WERI-Rb-1 (cell line): ENCODE measurements around the gene RALA.

Experiments used
- DNase-seq: peaks from one replicate; pipeline ENCODE4 v3.0.0-alpha.2; 2020
- H3K27ac ChIP-seq: fragments of 250-450 bp; sonication (Bioruptor Pico); 2 replicates; pipeline ENCODE4 v1.5.1; 2020; ENCODE audit warnings: mild to moderate bottlenecking, moderate library complexity
- H3K27me3 ChIP-seq: fragments of 250-450 bp; sonication (Bioruptor Pico); 2 replicates; pipeline ENCODE4 v1.5.1; 2021; ENCODE audit warnings: mild to moderate bottlenecking, low read depth, moderate library complexity; ENCODE audit not compliant: insufficient read depth, severe bottlenecking
- H3K36me3 ChIP-seq: fragments of 250-450 bp; sonication (Bioruptor Pico); 2 replicates; pipeline ENCODE4 v1.5.1; 2020; ENCODE audit warnings: mild to moderate bottlenecking, moderate library complexity
- H3K4me3 ChIP-seq: 2 replicates; pipeline ENCODE4 v1.5.1; 2011; ENCODE audit warnings: low read depth, mild to moderate bottlenecking, control low read depth, low read length
- H3K9me3 ChIP-seq: fragments of 250-450 bp; sonication (Bioruptor Pico); 2 replicates; pipeline ENCODE4 v1.5.1; 2021; ENCODE audit warnings: mild to moderate bottlenecking, moderate library complexity; ENCODE audit not compliant: severe bottlenecking
- CTCF ChIP-seq: IDR thresholded peaks from 2 replicates; pipeline ENCODE4 v1.5.1; 2011; ENCODE audit warnings: low read depth, mild to moderate bottlenecking, control low read depth, inconsistent platforms, low read length

Gene RALA

GRCh38 chr7:39583539-39583938, 39.8 kb upstream of the RALA start:
- no peaks in the 10 kb centered on the region; the same call in 1 of the 2 replicates for H3K36me3 ChIP-seq

GRCh38 chr7:39587393-39587792, 36.0 kb upstream of the RALA start:
- H3K27ac ChIP-seq, result no peak overlapping the region
- no peaks in the 10 kb centered on the region for H3K36me3 ChIP-seq
- DNase-seq, result no peak
- no peak for TF ChIP-seq CTCF
- H3K27me3 ChIP-seq, result no peaks in the 10 kb centered on the region
- no peak overlapping the region for H3K4me3 ChIP-seq
- no peaks in the 10 kb centered on the region for H3K9me3 ChIP-seq

More at GRCh38 chr7:39583539-39583938, 39.8 kb upstream of the RALA start:
- Histone ChIP-seq H3K27ac (no peak overlapping the region), H3K4me3 (no peak overlapping the region), H3K9me3 (no peaks in the 10 kb centered on the region), H3K27me3 (no peaks in the 10 kb centered on the region)
- no peak for TF ChIP-seq CTCF
- DNase-seq, result no peak

- no peak for DNase-seq
- H3K36me3 ChIP-seq, result no peaks in the 10 kb centered on the region
- no peaks in the 10 kb centered on the region for H3K27me3 ChIP-seq
- H3K27ac ChIP-seq, result no peak overlapping the region
- no peak overlapping the region for H3K4me3 ChIP-seq
- no peaks in the 10 kb centered on the region for H3K9me3 ChIP-seq
- TF ChIP-seq CTCF, result no peak
These were observed 35.0 kb upstream of the RALA start for GRCh38 chr7:39588416-39588815.

- Histone ChIP-seq H3K4me3 (no peak overlapping the region), H3K36me3 (no peaks in the 10 kb centered on the region), H3K27me3 (no peaks in the 10 kb centered on the region), H3K9me3 (no peaks in the 10 kb centered on the region), H3K27ac (no peak overlapping the region)
- DNase-seq, result no peak
- no peak for TF ChIP-seq CTCF
These were observed 33.9 kb upstream of the RALA start for GRCh38 chr7:39589323-39590111.

- no peak for TF ChIP-seq CTCF
- H3K36me3 ChIP-seq, result no peaks in the 10 kb centered on the region
- no peak overlapping the region for H3K4me3 ChIP-seq
- H3K27ac ChIP-seq, result no peak overlapping the region
- no peaks in the 10 kb centered on the region for H3K9me3 ChIP-seq
- DNase-seq, result no peak
- no peaks in the 10 kb centered on the region for H3K27me3 ChIP-seq
These were observed 30.8 kb upstream of the RALA start for GRCh38 chr7:39592586-39592985.
